NCI-H1105 (cell line): ENCODE measurements around the gene RAE1.
"Not testable (repeated sequence)": the region's sequence is repeated elsewhere in the genome, so short reads cannot be mapped to it uniquely, and the experiment has no call there.

Source experiments
- DNase-seq: peaks from one replicate; lab custom pipeline; 2025; lab: John Stamatoyannopoulos, UW

Gene RAE1

GRCh38 chr20:57415771-57416170 lies 64.7 kb downstream of the RAE1 start:
- no peak for DNase-seq

- DNase-seq: no peak
These were observed 65.4 kb downstream of the RAE1 start for GRCh38 chr20:57416296-57417022.

- DNase-seq: no peak
These were observed 66.1 kb downstream of the RAE1 start for GRCh38 chr20:57417051-57417689.

- no peak for DNase-seq
These were observed 67.0 kb downstream of the RAE1 start for GRCh38 chr20:57417830-57418780.

GRCh38 chr20:57419479-57419878 lies 68.4 kb downstream of the RAE1 start:
- not testable (repeated sequence) for DNase-seq

GRCh38 chr20:57420571-57421252 lies 69.7 kb downstream of the RAE1 start:
- DNase-seq: no peak

GRCh38 chr20:57421253-57422220 lies 70.5 kb downstream of the RAE1 start:
- no peak for DNase-seq

- DNase-seq: no peak
These were observed 71.2 kb downstream of the RAE1 start for GRCh38 chr20:57422254-57422653.

GRCh38 chr20:57425150-57426013 lies 74.3 kb downstream of the RAE1 start:
- no peak for DNase-seq

- no peak for DNase-seq
These were observed 75.2 kb downstream of the RAE1 start for GRCh38 chr20:57426271-57426689.

GRCh38 chr20:57426831-57427230 lies 75.8 kb downstream of the RAE1 start:
- no peak for DNase-seq

- no peak for DNase-seq
These were observed 77.5 kb downstream of the RAE1 start for GRCh38 chr20:57428324-57429158.
